SK-N-MC (cell line): ENCODE results near the gene IGBP1.
"Not testable (repeated sequence)": the region's sequence is repeated elsewhere in the genome, so short reads cannot be mapped to it uniquely, and the experiment has no call there.

Experiments
- DNase-seq: peaks from one replicate; pipeline ENCODE4 v3.0.0-alpha.2; 2011; ENCODE audit warnings: low read depth, low spot score
- H3K27ac ChIP-seq: fragments of 200-600 bp; sonication (generic); 2 replicates; pipeline ENCODE4 v1.5.1; 2016; ENCODE audit warnings: mixed run types
- H3K36me3 ChIP-seq: fragments of 200-600 bp; sonication (generic); 2 replicates; pipeline ENCODE4 v1.6.1; 2017; ENCODE audit warnings: antibody characterized with exemption, low read length, mixed read lengths; ENCODE audit not compliant: insufficient read depth
- H3K4me3 ChIP-seq: fragments of 200-600 bp; sonication (generic); 2 replicates; pipeline ENCODE4 v1.5.1; 2016
- H3K9ac ChIP-seq: fragments of 200-600 bp; sonication (generic); 2 replicates; pipeline ENCODE4 v1.8.0; 2017; ENCODE audit warnings: mixed run types, mixed read lengths; ENCODE audit not compliant: insufficient read length
- H3K9me3 ChIP-seq: fragments of 200-600 bp; sonication (generic); 2 replicates; pipeline ENCODE4 v1.6.1; 2017; ENCODE audit warnings: low read depth, mild to moderate bottlenecking, antibody characterized with exemption, low read length, moderate library complexity, mixed read lengths
- EZH2 ChIP-seq: fragments of 200-600 bp; sonication (generic); IDR thresholded peaks from one replicate; pipeline ENCODE4 v1.6.1; 2017; ENCODE audit warnings: antibody characterized with exemption
- FOXP2 ChIP-seq: optimal IDR thresholded peaks from 2 replicates; pipeline ENCODE3; 2011; ENCODE audit warnings: mild to moderate bottlenecking, moderate library complexity; ENCODE audit not compliant: insufficient read depth; ENCODE audit errors: extremely low read length, control extremely low read depth
- POLR2AphosphoS5 ChIP-seq: IDR thresholded peaks from 2 replicates; pipeline ENCODE4 v1.6.1; 2012; ENCODE audit warnings: mild to moderate bottlenecking, low read depth, low read length, borderline replicate concordance

The IGBP1 gene

GRCh38 chrX:70175338-70175737 is 42.1 kb downstream of the IGBP1 start:
- H3K27ac ChIP-seq: no peak overlapping the region
- H3K4me3 ChIP-seq: no peak overlapping the region
- no peak overlapping the region for H3K9ac ChIP-seq
- no peak for DNase-seq
- TF ChIP-seq POLR2AphosphoS5 (no peak), FOXP2 (no peak), EZH2 (no peak)
- no peaks in the 10 kb centered on the region for H3K36me3 ChIP-seq
- no peaks in the 10 kb centered on the region for H3K9me3 ChIP-seq

- Histone ChIP-seq H3K27ac (no peak within 1 kb of the TSS), H3K9me3 (no peaks in the 10 kb centered on the region), H3K9ac (no peak within 1 kb of the TSS), H3K36me3 (no peaks in the 10 kb centered on the region), H3K4me3 (no peak within 1 kb of the TSS)
- TF ChIP-seq EZH2 (no peak), FOXP2 (no peak), POLR2AphosphoS5 (no peak)
- no peak for DNase-seq
These were observed 43.8 kb downstream of the IGBP1 start, which contains the start of gene DGAT2L6 for GRCh38 chrX:70176938-70177533. Gene DGAT2L6 (plus strand): TSS chrX:70177483. CDS start chrX:70177583, 100 bp downstream.

GRCh38 chrX:70183091-70183490 is 49.8 kb downstream of the IGBP1 start:
- TF ChIP-seq POLR2AphosphoS5 (no peak), EZH2 (no peak), FOXP2 (no peak)
- DNase-seq: no peak
- no peak overlapping the region for H3K9ac ChIP-seq
- H3K36me3 ChIP-seq: no peaks in the 10 kb centered on the region
- no peak overlapping the region for H3K27ac ChIP-seq
- no peaks in the 10 kb centered on the region for H3K9me3 ChIP-seq
- H3K4me3 ChIP-seq: no peak overlapping the region

- Histone ChIP-seq H3K4me3 (no peak overlapping the region), H3K27ac (no peak overlapping the region), H3K9me3 (no peaks in the 10 kb centered on the region), H3K9ac (no peak overlapping the region), H3K36me3 (no peaks in the 10 kb centered on the region)
- no peak for DNase-seq
- TF ChIP-seq EZH2: no peak
- no peak for TF ChIP-seq POLR2AphosphoS5
- TF ChIP-seq FOXP2: no peak
These were observed 57.0 kb downstream of the IGBP1 start for GRCh38 chrX:70190225-70190624.

- TF ChIP-seq EZH2 (no peak), FOXP2 (no peak), POLR2AphosphoS5 (no peak)
- H3K27ac ChIP-seq: no peak overlapping the region
- DNase-seq: no peak
- no peak overlapping the region for H3K4me3 ChIP-seq
- H3K9me3 ChIP-seq: no peaks in the 10 kb centered on the region
- H3K36me3 ChIP-seq: no peaks in the 10 kb centered on the region
- no peak overlapping the region for H3K9ac ChIP-seq
These were observed 63.9 kb downstream of the IGBP1 start for GRCh38 chrX:70196961-70197720.

- H3K4me3 ChIP-seq: no peak overlapping the region
- TF ChIP-seq FOXP2: no peak
- no peak for TF ChIP-seq EZH2
- TF ChIP-seq POLR2AphosphoS5: no peak
- H3K9ac ChIP-seq: no peak overlapping the region
- no peak for DNase-seq
- H3K27ac ChIP-seq: no peak overlapping the region
- no peaks in the 10 kb centered on the region for H3K36me3 ChIP-seq
- H3K9me3 ChIP-seq: no peaks in the 10 kb centered on the region
These were observed 68.5 kb downstream of the IGBP1 start for GRCh38 chrX:70201732-70202131.

GRCh38 chrX:70208479-70208878 is 75.2 kb downstream of the IGBP1 start:
- Histone ChIP-seq H3K36me3 (no peaks in the 10 kb centered on the region), H3K27ac (no peak overlapping the region), H3K9me3 (no peaks in the 10 kb centered on the region), H3K9ac (no peak overlapping the region), H3K4me3 (no peak overlapping the region)
- no peak for DNase-seq
- TF ChIP-seq EZH2: no peak
- no peak for TF ChIP-seq FOXP2
- TF ChIP-seq POLR2AphosphoS5: no peak

- not testable (repeated sequence) for H3K4me3 ChIP-seq, H3K9ac ChIP-seq, H3K9me3 ChIP-seq, H3K36me3 ChIP-seq, H3K27ac ChIP-seq, DNase-seq
These were observed 76.3 kb downstream of the IGBP1 start for GRCh38 chrX:70209570-70209969.
